ENCODE measurements around the gene GPATCH1. TPM values are rescaled to one million over a fixed set of nuclear protein-coding genes. Genes with fewer than 3 reads are reported as not detected.

The GPATCH1 gene
- total and polyA plus RNA-seq, 9 of the 15 experiments (the other 6 are each of a cell fraction or from before 2014, with no cell fraction given), result 3.7 to 9.7 (median 7.7) TPM

- H2AFZ ChIP-seq (ENCODE audit: low read depth, low read length), result no peak overlapping the region
- in situ Hi-C loops (cut with MboI) (no loop called here), intact Hi-C loops (cut with micrococcal nuclease) (no loop called here)
- no peak for ATAC-seq
- no peaks in the 10 kb centered on the region for H3K36me3 ChIP-seq (ENCODE audit: control insufficient read depth, insufficient read depth, low read length)
- ChIA-PET POLR2A (no interaction called here), CTCF (ENCODE audit: low intra/inter-chr PET ratio) (no interaction called here)
- H3K4me3 ChIP-seq, result no peak overlapping the region
- no peak overlapping the region for H3K4me2 ChIP-seq (ENCODE audit: insufficient read depth, low read length)
- no peak overlapping the region for H3K9ac ChIP-seq (ENCODE audit: insufficient read depth in 1 of 2, low read depth in 2 of 2, low read length in 2 of 2)
- H4K20me1 ChIP-seq (replicated peaks; ENCODE audit: control insufficient read depth, insufficient read depth, low read length), result no peaks in the 10 kb centered on the region
- H3K4me1 ChIP-seq (replicated peaks in 1 of 2; ENCODE audit: control insufficient read depth in 2 of 2, insufficient read depth in 2 of 2, low read length in 2 of 2), result no peaks in the 10 kb centered on the region
- no peaks in the 10 kb centered on the region for H3K79me2 ChIP-seq (ENCODE audit: control insufficient read depth, insufficient read depth, low read length)
- H3K27me3 ChIP-seq (ENCODE audit: control insufficient read depth in 2 of 2, insufficient read depth in 2 of 2, low read length in 2 of 2), result no peaks in the 10 kb centered on the region
- no peak overlapping the region for H3K27ac ChIP-seq (ENCODE audit: extremely low read depth, low read depth, low read length)
- H3K9me1 ChIP-seq (ENCODE audit: control insufficient read depth, insufficient read depth, low read length), result no peaks in the 10 kb centered on the region
- BruUV-seq (replicated peaks), result no TSS peak
- H3K9me3 ChIP-seq (replicated peaks; ENCODE audit: control insufficient read depth, insufficient read depth, low read depth, low read length), result no peaks in the 10 kb centered on the region
- 79% methylated on average over 10 of the region's 10 CpGs for WGBS (ENCODE audit: insufficient coverage, low coverage, missing lambda C conversion rate)
- DNase-seq (ENCODE audit: extremely low read depth in 1 of 4, low spot score in 3 of 4), result no peak
- no peak for FAIRE-seq
- no peak for TF ChIP-seq TRIM28 (IDR thresholded peaks at IDR 0.05)
- TF ChIP-seq, protein P1, sequence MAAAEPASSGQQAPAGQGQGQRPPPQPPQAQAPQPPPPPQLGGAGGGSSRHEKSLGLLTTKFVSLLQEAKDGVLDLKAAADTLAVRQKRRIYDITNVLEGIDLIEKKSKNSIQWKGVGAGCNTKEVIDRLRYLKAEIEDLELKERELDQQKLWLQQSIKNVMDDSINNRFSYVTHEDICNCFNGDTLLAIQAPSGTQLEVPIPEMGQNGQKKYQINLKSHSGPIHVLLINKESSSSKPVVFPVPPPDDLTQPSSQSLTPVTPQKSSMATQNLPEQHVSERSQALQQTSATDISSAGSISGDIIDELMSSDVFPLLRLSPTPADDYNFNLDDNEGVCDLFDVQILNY (CRISPR knock-in tag; IDR thresholded peaks at IDR 0.05), result no peak
- TF ChIP-seq, protein P2, sequence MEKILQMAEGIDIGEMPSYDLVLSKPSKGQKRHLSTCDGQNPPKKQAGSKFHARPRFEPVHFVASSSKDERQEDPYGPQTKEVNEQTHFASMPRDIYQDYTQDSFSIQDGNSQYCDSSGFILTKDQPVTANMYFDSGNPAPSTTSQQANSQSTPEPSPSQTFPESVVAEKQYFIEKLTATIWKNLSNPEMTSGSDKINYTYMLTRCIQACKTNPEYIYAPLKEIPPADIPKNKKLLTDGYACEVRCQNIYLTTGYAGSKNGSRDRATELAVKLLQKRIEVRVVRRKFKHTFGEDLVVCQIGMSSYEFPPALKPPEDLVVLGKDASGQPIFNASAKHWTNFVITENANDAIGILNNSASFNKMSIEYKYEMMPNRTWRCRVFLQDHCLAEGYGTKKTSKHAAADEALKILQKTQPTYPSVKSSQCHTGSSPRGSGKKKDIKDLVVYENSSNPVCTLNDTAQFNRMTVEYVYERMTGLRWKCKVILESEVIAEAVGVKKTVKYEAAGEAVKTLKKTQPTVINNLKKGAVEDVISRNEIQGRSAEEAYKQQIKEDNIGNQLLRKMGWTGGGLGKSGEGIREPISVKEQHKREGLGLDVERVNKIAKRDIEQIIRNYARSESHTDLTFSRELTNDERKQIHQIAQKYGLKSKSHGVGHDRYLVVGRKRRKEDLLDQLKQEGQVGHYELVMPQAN (IDR thresholded peaks at IDR 0.05; ENCODE audit: borderline replicate concordance), result no peak
- no peak for TF ChIP-seq GTF2A2 (tag; IDR thresholded peaks at IDR 0.05)
- TF ChIP-seq ZBTB17 (CRISPR knock-in tag; IDR thresholded peaks at IDR 0.05), result no peak
- TF ChIP-seq CBX2 (IDR thresholded peaks at IDR 0.05; ENCODE audit: insufficient read depth, low read length, poor library complexity, severe bottlenecking), result no peak
- TF ChIP-seq SETDB1 (IDR thresholded peaks at IDR 0.05; ENCODE audit: low read length), result no peak
- TF ChIP-seq, protein P3, sequence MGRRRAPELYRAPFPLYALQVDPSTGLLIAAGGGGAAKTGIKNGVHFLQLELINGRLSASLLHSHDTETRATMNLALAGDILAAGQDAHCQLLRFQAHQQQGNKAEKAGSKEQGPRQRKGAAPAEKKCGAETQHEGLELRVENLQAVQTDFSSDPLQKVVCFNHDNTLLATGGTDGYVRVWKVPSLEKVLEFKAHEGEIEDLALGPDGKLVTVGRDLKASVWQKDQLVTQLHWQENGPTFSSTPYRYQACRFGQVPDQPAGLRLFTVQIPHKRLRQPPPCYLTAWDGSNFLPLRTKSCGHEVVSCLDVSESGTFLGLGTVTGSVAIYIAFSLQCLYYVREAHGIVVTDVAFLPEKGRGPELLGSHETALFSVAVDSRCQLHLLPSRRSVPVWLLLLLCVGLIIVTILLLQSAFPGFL (CRISPR knock-in tag; IDR thresholded peaks at IDR 0.05), result no peak
- TF ChIP-seq, protein P4, sequence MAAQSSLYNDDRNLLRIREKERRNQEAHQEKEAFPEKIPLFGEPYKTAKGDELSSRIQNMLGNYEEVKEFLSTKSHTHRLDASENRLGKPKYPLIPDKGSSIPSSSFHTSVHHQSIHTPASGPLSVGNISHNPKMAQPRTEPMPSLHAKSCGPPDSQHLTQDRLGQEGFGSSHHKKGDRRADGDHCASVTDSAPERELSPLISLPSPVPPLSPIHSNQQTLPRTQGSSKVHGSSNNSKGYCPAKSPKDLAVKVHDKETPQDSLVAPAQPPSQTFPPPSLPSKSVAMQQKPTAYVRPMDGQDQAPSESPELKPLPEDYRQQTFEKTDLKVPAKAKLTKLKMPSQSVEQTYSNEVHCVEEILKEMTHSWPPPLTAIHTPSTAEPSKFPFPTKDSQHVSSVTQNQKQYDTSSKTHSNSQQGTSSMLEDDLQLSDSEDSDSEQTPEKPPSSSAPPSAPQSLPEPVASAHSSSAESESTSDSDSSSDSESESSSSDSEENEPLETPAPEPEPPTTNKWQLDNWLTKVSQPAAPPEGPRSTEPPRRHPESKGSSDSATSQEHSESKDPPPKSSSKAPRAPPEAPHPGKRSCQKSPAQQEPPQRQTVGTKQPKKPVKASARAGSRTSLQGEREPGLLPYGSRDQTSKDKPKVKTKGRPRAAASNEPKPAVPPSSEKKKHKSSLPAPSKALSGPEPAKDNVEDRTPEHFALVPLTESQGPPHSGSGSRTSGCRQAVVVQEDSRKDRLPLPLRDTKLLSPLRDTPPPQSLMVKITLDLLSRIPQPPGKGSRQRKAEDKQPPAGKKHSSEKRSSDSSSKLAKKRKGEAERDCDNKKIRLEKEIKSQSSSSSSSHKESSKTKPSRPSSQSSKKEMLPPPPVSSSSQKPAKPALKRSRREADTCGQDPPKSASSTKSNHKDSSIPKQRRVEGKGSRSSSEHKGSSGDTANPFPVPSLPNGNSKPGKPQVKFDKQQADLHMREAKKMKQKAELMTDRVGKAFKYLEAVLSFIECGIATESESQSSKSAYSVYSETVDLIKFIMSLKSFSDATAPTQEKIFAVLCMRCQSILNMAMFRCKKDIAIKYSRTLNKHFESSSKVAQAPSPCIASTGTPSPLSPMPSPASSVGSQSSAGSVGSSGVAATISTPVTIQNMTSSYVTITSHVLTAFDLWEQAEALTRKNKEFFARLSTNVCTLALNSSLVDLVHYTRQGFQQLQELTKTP (IDR thresholded peaks at IDR 0.05; ENCODE audit: low read depth in 1 of 2, partially characterized antibody in 2 of 2), result no peak
- TF ChIP-seq FUS (optimal IDR thresholded peaks at IDR 0.05; ENCODE audit: low read depth, low read length), result no peak
- TF ChIP-seq, protein P5, sequence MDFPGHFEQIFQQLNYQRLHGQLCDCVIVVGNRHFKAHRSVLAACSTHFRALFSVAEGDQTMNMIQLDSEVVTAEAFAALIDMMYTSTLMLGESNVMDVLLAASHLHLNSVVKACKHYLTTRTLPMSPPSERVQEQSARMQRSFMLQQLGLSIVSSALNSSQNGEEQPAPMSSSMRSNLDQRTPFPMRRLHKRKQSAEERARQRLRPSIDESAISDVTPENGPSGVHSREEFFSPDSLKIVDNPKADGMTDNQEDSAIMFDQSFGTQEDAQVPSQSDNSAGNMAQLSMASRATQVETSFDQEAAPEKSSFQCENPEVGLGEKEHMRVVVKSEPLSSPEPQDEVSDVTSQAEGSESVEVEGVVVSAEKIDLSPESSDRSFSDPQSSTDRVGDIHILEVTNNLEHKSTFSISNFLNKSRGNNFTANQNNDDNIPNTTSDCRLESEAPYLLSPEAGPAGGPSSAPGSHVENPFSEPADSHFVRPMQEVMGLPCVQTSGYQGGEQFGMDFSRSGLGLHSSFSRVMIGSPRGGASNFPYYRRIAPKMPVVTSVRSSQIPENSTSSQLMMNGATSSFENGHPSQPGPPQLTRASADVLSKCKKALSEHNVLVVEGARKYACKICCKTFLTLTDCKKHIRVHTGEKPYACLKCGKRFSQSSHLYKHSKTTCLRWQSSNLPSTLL (IDR thresholded peaks at IDR 0.05), result no peak
- TF ChIP-seq CREBBP (IDR thresholded peaks at IDR 0.05; ENCODE audit: low read depth, low read length), result no peak
- TF ChIP-seq DMBX1 (CRISPR knock-in tag; IDR thresholded peaks at IDR 0.05; ENCODE audit: borderline replicate concordance), result no peak
Observed at GRCh38 chr19:33035461-33035860, 45.5 kb upstream of the GPATCH1 start.

Measured in K562 (cell line).